H9 (cell line): Measurements from ENCODE around the gene ACAP2. TPM values are rescaled to one million over a fixed set of nuclear protein-coding genes. Genes with fewer than 3 reads are reported as not detected.

Experiments
- DNase-seq: peaks from one replicate; pipeline ENCODE4 v3.0.0-alpha.2; 2017
- H2AFZ ChIP-seq: one replicate; pipeline ENCODE4 v1.6.1; 2013; ENCODE audit warnings: mild to moderate bottlenecking, low read length, control low read depth, moderate library complexity
- H2AK5ac ChIP-seq: 2 replicates; pipeline ENCODE4 v1.6.1; 2013; ENCODE audit warnings: low read length, control low read depth, mixed read lengths; ENCODE audit not compliant: insufficient read length
- H2BK120ac ChIP-seq: one replicate; pipeline ENCODE4 v1.6.1; 2013; ENCODE audit warnings: low read depth, mild to moderate bottlenecking, low read length, control low read depth, inconsistent platforms; ENCODE audit not compliant: poor library complexity, severe bottlenecking
- H2BK12ac ChIP-seq: 2 replicates; pipeline ENCODE4 v1.6.1; 2013; ENCODE audit warnings: low read length, control low read depth, mixed read lengths, low read depth; ENCODE audit not compliant: insufficient read length
- H2BK15ac ChIP-seq: 2 replicates; pipeline ENCODE4 v1.6.1; 2013; ENCODE audit warnings: low read depth, low read length, control low read depth
- H2BK20ac ChIP-seq: one replicate; pipeline ENCODE4 v1.6.1; 2013; ENCODE audit warnings: low read depth, mild to moderate bottlenecking, low read length, control low read depth, inconsistent platforms; ENCODE audit not compliant: poor library complexity, severe bottlenecking
- H2BK5ac ChIP-seq: 2 replicates; pipeline ENCODE4 v1.6.1; 2013; ENCODE audit warnings: low read length, control low read depth, mixed read lengths; ENCODE audit not compliant: insufficient read length
- H3K14ac ChIP-seq: 2 replicates; pipeline ENCODE4 v1.6.1; 2013; ENCODE audit warnings: low read length, control low read depth; ENCODE audit not compliant: insufficient read depth
- H3K18ac ChIP-seq: 2 replicates; pipeline ENCODE4 v1.6.1; 2013; ENCODE audit warnings: low read depth, mild to moderate bottlenecking, mixed read lengths, low read length, control low read depth; ENCODE audit not compliant: insufficient read length
- H3K23ac ChIP-seq: 2 replicates; pipeline ENCODE4 v1.6.1; 2013; ENCODE audit warnings: low read length, control low read depth, mixed read lengths, low read depth; ENCODE audit not compliant: insufficient read length
- H3K23me2 ChIP-seq: 2 replicates; pipeline ENCODE4 v1.6.1; 2013; ENCODE audit warnings: low read depth, mild to moderate bottlenecking, mixed read lengths, low read length, control low read depth; ENCODE audit not compliant: insufficient read length, poor library complexity, severe bottlenecking
- H3K27ac ChIP-seq: 2 replicates; pipeline ENCODE4 v1.5.1; 2013; ENCODE audit warnings: low read length, control low read depth, mixed read lengths, low read depth; ENCODE audit not compliant: insufficient read length
- H3K27me3 ChIP-seq: 2 replicates; pipeline ENCODE4 v1.6.1; 2013; ENCODE audit warnings: low read length, control low read depth, inconsistent platforms; ENCODE audit not compliant: insufficient read depth
- H3K4ac ChIP-seq: 2 replicates; pipeline ENCODE4 v1.6.1; 2013; ENCODE audit warnings: low read depth, mild to moderate bottlenecking, control low read depth, inconsistent platforms, low read length, moderate library complexity
- H3K4me1 ChIP-seq: 2 replicates; pipeline ENCODE4 v1.6.1; 2013; ENCODE audit warnings: low read length, control low read depth, inconsistent platforms; ENCODE audit not compliant: insufficient read depth
- H3K4me2 ChIP-seq: 2 replicates; pipeline ENCODE4 v1.6.1; 2013; ENCODE audit warnings: low read length, control low read depth, mixed read lengths; ENCODE audit not compliant: insufficient read length, insufficient read depth
- H3K56ac ChIP-seq: 2 replicates; pipeline ENCODE4 v1.6.1; 2013; ENCODE audit warnings: low read depth, mild to moderate bottlenecking, mixed read lengths, low read length, control low read depth; ENCODE audit not compliant: insufficient read length
- H3K79me1 ChIP-seq: 2 replicates; pipeline ENCODE4 v1.6.1; 2013; ENCODE audit warnings: low read depth, mild to moderate bottlenecking, moderate library complexity, low read length, control low read depth, inconsistent platforms; ENCODE audit not compliant: insufficient read depth, poor library complexity, severe bottlenecking
- H3K79me2 ChIP-seq: 2 replicates; pipeline ENCODE4 v1.6.1; 2013; ENCODE audit warnings: low read length, control low read depth, inconsistent platforms; ENCODE audit not compliant: insufficient read depth
- H3K9ac ChIP-seq: 2 replicates; pipeline ENCODE4 v1.6.1; 2013; ENCODE audit warnings: low read length, control low read depth, mixed read lengths; ENCODE audit not compliant: insufficient read length; ENCODE audit errors: extremely low read depth
- H3K9me3 ChIP-seq: one replicate; pipeline ENCODE4 v1.6.1; 2013; ENCODE audit warnings: low read depth, low read length, inconsistent platforms; ENCODE audit not compliant: control insufficient read depth
- H3T11ph ChIP-seq: one replicate; pipeline ENCODE4 v1.6.1; 2013; ENCODE audit warnings: mild to moderate bottlenecking, low read length, control low read depth, inconsistent platforms
- H4K20me1 ChIP-seq: one replicate; pipeline ENCODE4 v1.6.1; 2013; ENCODE audit not compliant: control insufficient read depth, insufficient read length, insufficient read depth
- H4K5ac ChIP-seq: 2 replicates; pipeline ENCODE4 v1.6.1; 2013; ENCODE audit warnings: low read depth, mild to moderate bottlenecking, mixed read lengths, low read length, control low read depth; ENCODE audit not compliant: insufficient read length
- H4K8ac ChIP-seq: replicated peaks from 2 replicates; pipeline ENCODE4 v1.6.1; 2013; ENCODE audit warnings: low read length, control low read depth, mixed read lengths, low read depth; ENCODE audit not compliant: insufficient read length
- H4K91ac ChIP-seq: 2 replicates; pipeline ENCODE4 v1.6.1; 2013; ENCODE audit warnings: low read depth, mild to moderate bottlenecking, moderate library complexity, mixed read lengths, low read length, control low read depth; ENCODE audit not compliant: insufficient read length
- H3K27ac Mint-ChIP-seq, 3 experiments: 2 replicates in 2 of 3; 3 replicates in 1 of 3; pipeline ENCODE4 v1.8.0; 2020 to 2021; ENCODE audit warnings: mixed read lengths in 3 of 3, mild to moderate bottlenecking in 1 of 3, moderate library complexity in 1 of 3
- H3K27me3 Mint-ChIP-seq: 2 replicates; pipeline ENCODE4 v1.8.0; 2021; ENCODE audit warnings: low read depth, mild to moderate bottlenecking, moderate library complexity, mixed read lengths
- H3K36me3 Mint-ChIP-seq, 3 experiments: 2 replicates in 2 of 3; 3 replicates in 1 of 3; pipeline ENCODE4 v1.8.0; 2020 to 2021; ENCODE audit warnings: low read depth in 3 of 3, mixed read lengths in 3 of 3; ENCODE audit not compliant: insufficient read depth in 1 of 3
- H3K4me1 Mint-ChIP-seq, 2 experiments: 2 replicates each; pipeline ENCODE4 v1.8.0; 2020; ENCODE audit warnings: mixed read lengths in 2 of 2
- H3K4me3 Mint-ChIP-seq, 2 experiments: 2 replicates in 1 of 2; 3 replicates in 1 of 2; pipeline ENCODE4 v1.8.0; 2020 to 2021; ENCODE audit warnings: mild to moderate bottlenecking in 2 of 2, mixed read lengths in 2 of 2, moderate library complexity in 1 of 2
- H3K9me3 Mint-ChIP-seq, 2 experiments: 2 replicates in 1 of 2; 3 replicates in 1 of 2; pipeline ENCODE4 v1.8.0; 2020; ENCODE audit warnings: mild to moderate bottlenecking in 2 of 2, mixed read lengths in 2 of 2, moderate library complexity in 1 of 2
- CTCF ChIP-seq: fragments of 200-600 bp; sonication (generic); conservative IDR thresholded peaks from 3 replicates; pipeline ENCODE4 v1.8.0; 2021; ENCODE audit warnings: antibody characterized with exemption, mild to moderate bottlenecking
- WGBS: extraction: QIAGEN DNeasy Blood & Tissue Kit; methylation state at CpG from one replicate; pipeline ENCODE4 v1.1.7; 2013; ENCODE audit warnings: missing lambda C conversion rate, low lambda C conversion rate, mixed read lengths; ENCODE audit not compliant: insufficient read length; ENCODE audit errors: extremely low coverage; 5-methylcytosine and 5-hydroxymethylcytosine counted together
- total RNA-seq: library from RNA; stranded (reverse); gene quantifications from 2 replicates; pipeline ENCODE4 v1.2.1, GENCODE V29; 2021

Gene ACAP2
- total RNA-seq, 1 experiment from 2014 or later: 30.8 TPM

GRCh38 chr3:195394700-195395099 lies 48.1 kb downstream of the ACAP2 start:
- Histone ChIP-seq H3K79me2 (no peaks in the 10 kb centered on the region; the same call in 1 of the 2 replicates), H3K18ac (no peak overlapping the region), H4K8ac (no peak overlapping the region), H3K4ac (no peak overlapping the region), H3K9ac (no peak overlapping the region), H2AK5ac (no peak overlapping the region), H3K79me1 (no peaks in the 10 kb centered on the region), H2BK20ac (no peak overlapping the region), H2AFZ (no peak overlapping the region), H3K9me3 (no peaks in the 10 kb centered on the region), H3K4me2 (no peak overlapping the region), H3K23ac (no peak overlapping the region), H4K91ac (no peak overlapping the region), H3K14ac (no peak overlapping the region), H2BK5ac (no peak overlapping the region), H4K5ac (no peak overlapping the region), H3K27me3 (no peaks in the 10 kb centered on the region), H3K4me1 (no peaks in the 10 kb centered on the region; the same call in 1 of the 2 replicates), H3K56ac (no peak overlapping the region), H3K23me2 (no peaks in the 10 kb centered on the region), H2BK120ac (no peak overlapping the region), H3T11ph (no peak overlapping the region), H2BK12ac (no peak overlapping the region), H4K20me1 (no peaks in the 10 kb centered on the region), H3K27ac (no peak overlapping the region), H2BK15ac (no peak overlapping the region)
- TF ChIP-seq CTCF: no peak
- no peaks in the 10 kb centered on the region for H3K9me3 Mint-ChIP-seq
- no peaks in the 10 kb centered on the region for H3K36me3 Mint-ChIP-seq
- H3K4me3 Mint-ChIP-seq: no peak overlapping the region
- no peak overlapping the region; a peak in 1 of 7 replicates for H3K27ac Mint-ChIP-seq
- DNase-seq: no peak
- no CpG with 5 or more reads among the region's 3 CpGs for WGBS
- H3K4me1 Mint-ChIP-seq: peaks cover 22 to 32% of the 10 kb centered on the region in 2 experiments
- H3K27me3 Mint-ChIP-seq: no peaks in the 10 kb centered on the region
